ENCODE results near the gene C1orf116.

The C1orf116 gene

GRCh38 chr1:207028884-207029650, 3.5 kb downstream of the C1orf116 start:
- peaks cover 64% of the 10 kb centered on the region for H3K36me3 ChIP-seq (ENCODE audit: low read depth)
- no peaks in the 10 kb centered on the region for H3K9me3 ChIP-seq (ENCODE audit: severe bottlenecking)
- peak overlapping the region; percentile 55 for H3K4me3 ChIP-seq (ENCODE audit: severe bottlenecking)
- ATAC-seq (ENCODE audit: low read depth) (no peak), DNase-seq (ENCODE audit: low spot score) (no peak)
- H3K27ac ChIP-seq (ENCODE audit: poor library complexity, severe bottlenecking): peak overlapping the region; percentile 97
- H3K27me3 ChIP-seq (ENCODE audit: insufficient read depth, poor library complexity, severe bottlenecking): no peaks in the 10 kb centered on the region
- H3K4me1 ChIP-seq (ENCODE audit: insufficient read depth, poor library complexity, severe bottlenecking): peaks cover 58% of the 10 kb centered on the region
- no peak for TF ChIP-seq CTCF (IDR thresholded peaks at IDR 0.05; ENCODE audit: poor library complexity, severe bottlenecking)

GRCh38 chr1:207027921-207028320, 4.6 kb downstream of the C1orf116 start:
- ATAC-seq (ENCODE audit: low read depth): no peak
- H3K4me3 ChIP-seq (ENCODE audit: severe bottlenecking): peak overlapping the region; percentile 2
- TF ChIP-seq CTCF (IDR thresholded peaks at IDR 0.05; ENCODE audit: poor library complexity, severe bottlenecking): no peak
- no peaks in the 10 kb centered on the region for H3K27me3 ChIP-seq (ENCODE audit: insufficient read depth, poor library complexity, severe bottlenecking)
- no peak for DNase-seq (ENCODE audit: low spot score)
- H3K36me3 ChIP-seq (ENCODE audit: low read depth): peaks cover 75% of the 10 kb centered on the region
- H3K4me1 ChIP-seq (ENCODE audit: insufficient read depth, poor library complexity, severe bottlenecking): peaks cover 48% of the 10 kb centered on the region
- H3K27ac ChIP-seq (ENCODE audit: poor library complexity, severe bottlenecking): peak overlapping the region; percentile 97
- no peaks in the 10 kb centered on the region for H3K9me3 ChIP-seq (ENCODE audit: severe bottlenecking)

GRCh38 chr1:207027206-207027777, 5.3 kb downstream of the C1orf116 start:
- peak; percentile 92 for ATAC-seq (ENCODE audit: low read depth)
- DNase-seq (ENCODE audit: low spot score): peak; percentile 98
- Histone ChIP-seq H3K27ac (ENCODE audit: poor library complexity, severe bottlenecking) (peak overlapping the region; percentile 97), H3K36me3 (ENCODE audit: low read depth) (peaks cover 81% of the 10 kb centered on the region), H3K4me1 (ENCODE audit: insufficient read depth, poor library complexity, severe bottlenecking) (peaks cover 49% of the 10 kb centered on the region), H3K4me3 (ENCODE audit: severe bottlenecking) (peak overlapping the region; percentile 2), H3K9me3 (ENCODE audit: severe bottlenecking) (no peaks in the 10 kb centered on the region), H3K27me3 (ENCODE audit: insufficient read depth, poor library complexity, severe bottlenecking) (no peaks in the 10 kb centered on the region)
- no peak for TF ChIP-seq CTCF (IDR thresholded peaks at IDR 0.05; ENCODE audit: poor library complexity, severe bottlenecking)

- Histone ChIP-seq H3K27ac (ENCODE audit: poor library complexity, severe bottlenecking) (peak overlapping the region; percentile 97), H3K4me3 (ENCODE audit: severe bottlenecking) (no peak overlapping the region), H3K36me3 (ENCODE audit: low read depth) (peaks cover 81% of the 10 kb centered on the region), H3K27me3 (ENCODE audit: insufficient read depth, poor library complexity, severe bottlenecking) (no peaks in the 10 kb centered on the region), H3K4me1 (ENCODE audit: insufficient read depth, poor library complexity, severe bottlenecking) (peaks cover 61% of the 10 kb centered on the region), H3K9me3 (ENCODE audit: severe bottlenecking) (no peaks in the 10 kb centered on the region)
- TF ChIP-seq CTCF (IDR thresholded peaks at IDR 0.05; ENCODE audit: poor library complexity, severe bottlenecking): no peak
- ATAC-seq (ENCODE audit: low read depth): no peak
- no peak for DNase-seq (ENCODE audit: low spot score)
Measured at GRCh38 chr1:207026104-207026534, 6.4 kb downstream of the C1orf116 start.
